Aorta (tissue), 5 donors: Measurements from ENCODE around the gene SLC35F1. TPM values are rescaled to one million over a fixed set of nuclear protein-coding genes. Genes with fewer than 3 reads are reported as not detected.
"Not testable (repeated sequence)": the region's sequence is repeated elsewhere in the genome, so short reads cannot be mapped to it uniquely, and the experiment has no call there.

Experiments used
- ATAC-seq: fragments of 200-7000 bp; cut with Tn5 transposase; one replicate; pipeline ENCODE4 v1.9.1; 2022; ENCODE audit warnings: moderate library complexity; ENCODE audit not compliant: low FRiP score
- DNase-seq, 2 donors: peaks; one replicate each; pipeline ENCODE4 v3.0.0-alpha.2; 2020
- H3K27ac ChIP-seq, 2 donors: one replicate each; pipeline ENCODE4 v1.5.1; 2013; ENCODE audit warnings: low read length in 2 of 2, mild to moderate bottlenecking in 2 of 2, moderate library complexity in 2 of 2, control low read depth in 1 of 2, inconsistent platforms in 1 of 2, low read depth in 1 of 2
- H3K27me3 ChIP-seq, 2 donors: one replicate each; pipeline ENCODE4 v1.6.1; 2013; ENCODE audit warnings: control low read depth in 1 of 2, low read length in 1 of 2, mild to moderate bottlenecking in 1 of 2, moderate library complexity in 1 of 2; ENCODE audit not compliant: insufficient read depth in 2 of 2, control insufficient read depth in 1 of 2
- H3K36me3 ChIP-seq, 2 donors: one replicate each; pipeline ENCODE4 v1.6.1; 2013; ENCODE audit warnings: control low read depth in 1 of 2, low read length in 1 of 2, mild to moderate bottlenecking in 1 of 2; ENCODE audit not compliant: insufficient read depth in 2 of 2, control insufficient read depth in 1 of 2
- H3K4me1 ChIP-seq, 2 donors: one replicate each; pipeline ENCODE4 v1.6.1; 2013; ENCODE audit warnings: low read length in 2 of 2, control low read depth in 1 of 2, mild to moderate bottlenecking in 1 of 2, moderate library complexity in 1 of 2; ENCODE audit not compliant: insufficient read depth in 2 of 2, control insufficient read depth in 1 of 2
- H3K4me3 ChIP-seq, 2 donors: one replicate each; pipeline ENCODE4 v1.5.1; 2013; ENCODE audit warnings: low read length in 2 of 2, control low read depth in 1 of 2, mild to moderate bottlenecking in 1 of 2
- H3K9me3 ChIP-seq: one replicate; pipeline ENCODE4 v1.6.1; 2013; ENCODE audit warnings: mild to moderate bottlenecking, low read length; ENCODE audit not compliant: control insufficient read depth
- WGBS, 2 donors: extraction: QIAGEN DNeasy Blood & Tissue Kit; methylation state at CpG; one replicate each; pipeline ENCODE4 v1.1.7; 2013; 5-methylcytosine and 5-hydroxymethylcytosine counted together
- intact Hi-C, 2 donors: fragments of 100-400 bp; cut with DNase I; formaldehyde crosslinking; loops; one replicate each; pipeline versions ENCODE4 v1.14.2 to v1.15.0; 2022
- long read RNA-seq, 2 donors: library from polyadenylated mRNA; unstranded; transcript quantifications; one replicate each; pipeline ENCODE4 v2.0.0, GENCODE V29; 2020 to 2021
- polyA plus RNA-seq, 2 donors: library from polyadenylated mRNA; stranded (reverse); fragments of 200-250 nt; gene quantifications; one replicate each; pipeline ENCODE4 v1.2.3, GENCODE V29; 2013
- total RNA-seq, 2 donors: library from RNA; stranded (reverse); fragmentation: NEBNext Ultra II Directional; extraction: Animal tissue kit (Norgen Biotek cat#: 25700); gene quantifications; one replicate each; pipeline ENCODE4 v1.2.1, GENCODE V29; 2021
- donor health status: healthy with polysubstance abuse.
- donor health status: Bipolar disorder and iron deficiency.
- donor health status: DM: no; HTN: no; CAD: no.
- donor health status: DM: no; HTN: no; CAD: no.
- donor health status: DM: yes; HTN: yes; CAD: no.

The SLC35F1 gene
- 1 to 10 TPM in 1 of 2 donors, under 1 TPM in 1; 0.81 to 1.6 TPM for total RNA-seq
- polyA plus RNA-seq = 1 to 10 TPM in 1 of 2 donors, under 1 TPM in 1; 0.59 to 1.9 TPM
- long read RNA-seq, donor 1, partial matches to known transcripts = 0 of 1 reads
- long read RNA-seq, donor 1, other reads (novel, unspliced or antisense) = 1 of 1 reads
- long read RNA-seq, donor 2, partial matches to known transcripts = 0 of 1 reads
- long read RNA-seq, donor 2, other reads (novel, unspliced or antisense) = 1 of 1 reads

GRCh38 chr6:117906958-117907600 lies at the start of gene SLC35F1:
Gene SLC35F1, plus strand, starts transcription at chr6:117907264.
- intact Hi-C loops = no loop called here
- WGBS, 2 donors = 1% methylated on average over 54 to 82 of the region's 82 CpGs
- H3K9me3 ChIP-seq = no peaks in the 10 kb centered on the region
- H3K4me3 ChIP-seq = peak within 1 kb of the TSS; percentile 55 to 72
- H3K27me3 ChIP-seq = peaks cover 0 to 3% of the 10 kb centered on the region in 2 donors
- ATAC-seq = no peak
- no peaks in the 10 kb centered on the region for H3K4me1 ChIP-seq
- peak in 1 of 2 donors; percentile 59 for DNase-seq
- no peak within 1 kb of the TSS for H3K27ac ChIP-seq
- H3K36me3 ChIP-seq = no peaks in the 10 kb centered on the region

GRCh38 chr6:117858601-117859000 lies 48.5 kb upstream of the SLC35F1 start:
- ATAC-seq, intact Hi-C loops, H3K27me3 ChIP-seq, H3K36me3 ChIP-seq, H3K9me3 ChIP-seq, H3K4me1 ChIP-seq, H3K27ac ChIP-seq, DNase-seq, H3K4me3 ChIP-seq: not testable (repeated sequence)
- 66% methylated on average over 2 of the region's 2 CpGs for WGBS, 2 donors

- Histone ChIP-seq H3K27ac (no peak overlapping the region), H3K9me3 (no peaks in the 10 kb centered on the region), H3K4me1 (no peaks in the 10 kb centered on the region), H3K27me3 (no peaks in the 10 kb centered on the region), H3K4me3 (no peak overlapping the region), H3K36me3 (no peaks in the 10 kb centered on the region)
- intact Hi-C loops = no loop called here
- ATAC-seq = no peak
- WGBS, 2 donors = 89% methylated on average over 3 of the region's 3 CpGs
- DNase-seq = no peak
Observed at GRCh38 chr6:117861545-117861944, 45.5 kb upstream of the SLC35F1 start.

GRCh38 chr6:117866561-117866960 lies 40.5 kb upstream of the SLC35F1 start:
- H3K4me1 ChIP-seq = no peaks in the 10 kb centered on the region
- ATAC-seq = no peak
- no peak overlapping the region for H3K27ac ChIP-seq
- H3K36me3 ChIP-seq = no peaks in the 10 kb centered on the region
- no peak for DNase-seq
- 59% methylated on average over 4 of the region's 4 CpGs for WGBS, 2 donors
- no peaks in the 10 kb centered on the region for H3K9me3 ChIP-seq
- H3K27me3 ChIP-seq = no peaks in the 10 kb centered on the region
- intact Hi-C loops = no loop called here
- H3K4me3 ChIP-seq = no peak overlapping the region

GRCh38 chr6:117870486-117871242 lies 36.4 kb upstream of the SLC35F1 start:
- H3K36me3 ChIP-seq = no peaks in the 10 kb centered on the region
- no peaks in the 10 kb centered on the region for H3K9me3 ChIP-seq
- intact Hi-C loops = no loop called here
- no peak for DNase-seq
- no peak overlapping the region for H3K27ac ChIP-seq
- H3K4me3 ChIP-seq = no peak overlapping the region
- no peaks in the 10 kb centered on the region for H3K27me3 ChIP-seq
- WGBS, 2 donors = 78 to 79% methylated on average over 4 of the region's 4 CpGs
- no peak for ATAC-seq
- H3K4me1 ChIP-seq = no peaks in the 10 kb centered on the region

- Histone ChIP-seq H3K36me3 (no peaks in the 10 kb centered on the region), H3K9me3 (no peaks in the 10 kb centered on the region), H3K27ac (no peak overlapping the region), H3K4me1 (no peaks in the 10 kb centered on the region), H3K27me3 (no peaks in the 10 kb centered on the region), H3K4me3 (no peak overlapping the region)
- 32 to 39% methylated on average over 1 of the region's 1 CpG for WGBS, 2 donors
- DNase-seq = no peak
- ATAC-seq = no peak
- intact Hi-C loops = no loop called here
Observed at GRCh38 chr6:117880824-117881223, 26.2 kb upstream of the SLC35F1 start.

GRCh38 chr6:117890172-117890571 lies 16.9 kb upstream of the SLC35F1 start:
- no peak overlapping the region for H3K4me3 ChIP-seq
- ATAC-seq (no peak), DNase-seq (no peak)
- no peaks in the 10 kb centered on the region for H3K9me3 ChIP-seq
- no peaks in the 10 kb centered on the region for H3K27me3 ChIP-seq
- no peaks in the 10 kb centered on the region for H3K36me3 ChIP-seq
- H3K27ac ChIP-seq = no peak overlapping the region
- H3K4me1 ChIP-seq = no peaks in the 10 kb centered on the region
- intact Hi-C loops = no loop called here

GRCh38 chr6:117906507-117906957 lies 532 bp upstream of the SLC35F1 start:
- Histone ChIP-seq H3K36me3 (no peaks in the 10 kb centered on the region), H3K4me1 (no peaks in the 10 kb centered on the region), H3K4me3 (peak overlapping the region; percentile 23 to 72), H3K27ac (no peak overlapping the region), H3K9me3 (no peaks in the 10 kb centered on the region), H3K27me3 (peaks cover 0 to 3% of the 10 kb centered on the region in 2 donors)
- intact Hi-C loops = no loop called here
- ATAC-seq = no peak
- 6 to 7% methylated on average over 14 of the region's 14 CpGs for WGBS, 2 donors
- peak in 1 of 2 donors; percentile 77 for DNase-seq
